EL (cell line): Measurements from ENCODE around the gene CACNA1C.
"Not testable (repeated sequence)": the region's sequence is repeated elsewhere in the genome, so short reads cannot be mapped to it uniquely, and the experiment has no call there.

ENCODE experiments used
- DNase-seq: peaks from one replicate; pipeline ENCODE4 v3.0.0-alpha.2; 2016

Gene CACNA1C

GRCh38 chr12:2076728-2077127 is 23.9 kb downstream of the CACNA1C start:
- DNase-seq, result no peak

- DNase-seq, result no peak
Measured at GRCh38 chr12:2080604-2081003, 27.8 kb downstream of the CACNA1C start.

GRCh38 chr12:2082321-2082720 is 29.5 kb downstream of the CACNA1C start:
- no peak for DNase-seq

GRCh38 chr12:2083008-2083407 is 30.2 kb downstream of the CACNA1C start:
- DNase-seq, result no peak

GRCh38 chr12:2083561-2083960 is 30.8 kb downstream of the CACNA1C start:
- DNase-seq, result peak; percentile 31

- DNase-seq, result peak; percentile 79
Measured at GRCh38 chr12:2084553-2085296, 31.9 kb downstream of the CACNA1C start.

GRCh38 chr12:2092354-2092753 is 39.6 kb downstream of the CACNA1C start:
- DNase-seq, result no peak

GRCh38 chr12:2092890-2093289 is 40.1 kb downstream of the CACNA1C start:
- peak; percentile 91 for DNase-seq

GRCh38 chr12:2094597-2094996 is 41.8 kb downstream of the CACNA1C start:
- DNase-seq, result peak; percentile 57

- no peak for DNase-seq
Measured at GRCh38 chr12:2095878-2096277, 43.1 kb downstream of the CACNA1C start.

- DNase-seq, result no peak
Measured at GRCh38 chr12:2097617-2098016, 44.8 kb downstream of the CACNA1C start.

- no peak for DNase-seq
Measured at GRCh38 chr12:2098852-2099251, 46.1 kb downstream of the CACNA1C start.

GRCh38 chr12:2099595-2099994 is 46.8 kb downstream of the CACNA1C start:
- no peak for DNase-seq

- no peak for DNase-seq
Measured at GRCh38 chr12:2101359-2101758, 48.6 kb downstream of the CACNA1C start.

- DNase-seq, result peak; percentile 38
Measured at GRCh38 chr12:2101771-2102170, 49.0 kb downstream of the CACNA1C start.

- DNase-seq, result not testable (repeated sequence)
Measured at GRCh38 chr12:2102736-2103135, 49.9 kb downstream of the CACNA1C start.

- DNase-seq, result not testable (repeated sequence)
Measured at GRCh38 chr12:2105387-2105786, 52.6 kb downstream of the CACNA1C start.

- DNase-seq, result no peak
Measured at GRCh38 chr12:2108166-2108565, 55.4 kb downstream of the CACNA1C start.

GRCh38 chr12:2108975-2109671 is 56.3 kb downstream of the CACNA1C start:
- DNase-seq, result no peak

- DNase-seq, result no peak
Measured at GRCh38 chr12:2110127-2110526, 57.3 kb downstream of the CACNA1C start.

- no peak for DNase-seq
Measured at GRCh38 chr12:2110849-2111566, 58.2 kb downstream of the CACNA1C start.

GRCh38 chr12:2111826-2112225 is 59.0 kb downstream of the CACNA1C start:
- DNase-seq, result no peak

- no peak for DNase-seq
Measured at GRCh38 chr12:2112401-2112800, 59.6 kb downstream of the CACNA1C start.
